DOHH2 (cell line): ENCODE measurements around the gene SUGCT.

Experiments used
- H3F3A ChIP-seq: fragments of 200-600 bp; sonication (generic), shearing (Covaris generic); 2 replicates; pipeline ENCODE4 v1.6.0; 2016; ENCODE audit warnings: antibody characterized with exemption, mild to moderate bottlenecking; ENCODE audit not compliant: control insufficient read depth, insufficient read depth
- H3K27ac ChIP-seq: fragments of 200-600 bp; sonication (generic); 2 replicates; pipeline ENCODE4 v1.5.1; 2014; ENCODE audit warnings: low read depth, mild to moderate bottlenecking, low read length, moderate library complexity
- H3K27me3 ChIP-seq: fragments of 200-600 bp; sonication (generic); 2 replicates; pipeline ENCODE4 v1.6.1; 2014; ENCODE audit warnings: mild to moderate bottlenecking, low read length, mixed read lengths; ENCODE audit not compliant: control insufficient read depth
- H3K36me3 ChIP-seq: fragments of 200-600 bp; sonication (generic); 2 replicates; pipeline ENCODE4 v1.6.1; 2014; ENCODE audit warnings: mild to moderate bottlenecking, low read length, moderate library complexity, mixed read lengths; ENCODE audit not compliant: control insufficient read depth
- H3K4me1 ChIP-seq: fragments of 200-600 bp; sonication (generic); 2 replicates; pipeline ENCODE4 v1.6.1; 2014; ENCODE audit warnings: mild to moderate bottlenecking, low read length, mixed read lengths; ENCODE audit not compliant: control insufficient read depth
- H3K4me2 ChIP-seq: fragments of 200-600 bp; sonication (generic); 2 replicates; pipeline ENCODE4 v1.6.0; 2014; ENCODE audit warnings: mild to moderate bottlenecking, low read length, moderate library complexity
- H3K4me3 ChIP-seq: fragments of 200-600 bp; sonication (generic); 2 replicates; pipeline ENCODE4 v1.5.1; 2014; ENCODE audit warnings: mild to moderate bottlenecking, low read length, mixed read lengths
- H3K79me2 ChIP-seq: fragments of 200-600 bp; sonication (generic); 2 replicates; pipeline ENCODE4 v1.6.1; 2014; ENCODE audit warnings: mild to moderate bottlenecking, low read length, mixed read lengths; ENCODE audit not compliant: control insufficient read depth
- H3K9me2 ChIP-seq: fragments of 200-600 bp; sonication (generic); replicated peaks from 2 replicates; pipeline ENCODE4 v1.6.1; 2014; ENCODE audit warnings: mild to moderate bottlenecking, low read length, mixed read lengths; ENCODE audit not compliant: control insufficient read depth
- H3K9me3 ChIP-seq: fragments of 200-600 bp; sonication (generic); 2 replicates; pipeline ENCODE4 v1.6.1; 2014; ENCODE audit warnings: antibody characterized with exemption, low read length, mixed read lengths; ENCODE audit not compliant: control insufficient read depth, insufficient read depth
- H4K20me1 ChIP-seq: fragments of 200-600 bp; sonication (generic); 2 replicates; pipeline ENCODE4 v1.6.0; 2014; ENCODE audit warnings: low read depth, mild to moderate bottlenecking, antibody characterized with exemption, low read length, moderate library complexity; ENCODE audit not compliant: control insufficient read depth, insufficient read depth
- CTCF ChIP-seq: fragments of 200-600 bp; sonication (generic); IDR thresholded peaks from one replicate; pipeline ENCODE4 v1.5.1; 2014; ENCODE audit warnings: antibody characterized with exemption, mild to moderate bottlenecking, low read depth, low read length; ENCODE audit not compliant: poor library complexity, severe bottlenecking
- EZH2phosphoT487 ChIP-seq: fragments of 200-600 bp; sonication (generic); IDR thresholded peaks from 2 replicates; pipeline ENCODE4 v1.6.1; 2017; ENCODE audit warnings: borderline replicate concordance, mild to moderate bottlenecking, antibody characterized with exemption, low read length, moderate library complexity, mixed read lengths

The SUGCT gene

GRCh38 chr7:40796723-40797122 is 661.9 kb downstream of the SUGCT start:
- Histone ChIP-seq H3K9me2 (no peaks in the 10 kb centered on the region), H3K79me2 (no peaks in the 10 kb centered on the region), H3K9me3 (peaks cover 5% of the 10 kb centered on the region; the same call in 1 of the 2 replicates), H3K27ac (no peak overlapping the region), H3K4me2 (no peak overlapping the region), H3K4me3 (no peak overlapping the region), H3K36me3 (peaks cover 3% of the 10 kb centered on the region), H4K20me1 (no peaks in the 10 kb centered on the region), H3K4me1 (peaks cover 19% of the 10 kb centered on the region), H3F3A (no peaks in the 10 kb centered on the region), H3K27me3 (no peaks in the 10 kb centered on the region)
- TF ChIP-seq EZH2phosphoT487 (no peak), CTCF (no peak)

GRCh38 chr7:40798613-40799012 is 663.8 kb downstream of the SUGCT start:
- no peaks in the 10 kb centered on the region for H4K20me1 ChIP-seq
- no peaks in the 10 kb centered on the region for H3K79me2 ChIP-seq
- H3K4me1 ChIP-seq = peaks cover 22% of the 10 kb centered on the region
- H3K9me3 ChIP-seq = peaks cover 11% of the 10 kb centered on the region; the same call in 1 of the 2 replicates
- TF ChIP-seq CTCF (no peak), EZH2phosphoT487 (no peak)
- no peak overlapping the region for H3K4me3 ChIP-seq
- H3F3A ChIP-seq = no peaks in the 10 kb centered on the region
- H3K36me3 ChIP-seq = peaks cover 5% of the 10 kb centered on the region
- H3K9me2 ChIP-seq = no peaks in the 10 kb centered on the region
- H3K27ac ChIP-seq = no peak overlapping the region
- no peaks in the 10 kb centered on the region for H3K27me3 ChIP-seq
- H3K4me2 ChIP-seq = no peak overlapping the region

GRCh38 chr7:40799493-40800403 is 664.9 kb downstream of the SUGCT start:
- H3K4me3 ChIP-seq = no peak overlapping the region

More at GRCh38 chr7:40799493-40800403, 664.9 kb downstream of the SUGCT start:
- no peak overlapping the region for H3K4me2 ChIP-seq
- H3K27ac ChIP-seq = no peak overlapping the region
- H3K9me2 ChIP-seq = no peaks in the 10 kb centered on the region
- H3K27me3 ChIP-seq = no peaks in the 10 kb centered on the region
- H3F3A ChIP-seq = no peaks in the 10 kb centered on the region
- peaks cover 5% of the 10 kb centered on the region for H3K36me3 ChIP-seq
- no peaks in the 10 kb centered on the region for H4K20me1 ChIP-seq
- H3K9me3 ChIP-seq = peaks cover 15% of the 10 kb centered on the region
- H3K4me1 ChIP-seq = peaks cover 22% of the 10 kb centered on the region
- TF ChIP-seq CTCF (no peak), EZH2phosphoT487 (no peak)
- no peaks in the 10 kb centered on the region for H3K79me2 ChIP-seq
